Measurements from ENCODE around the gene SIRPA.
A peak's percentile ranks its signal among the peaks of the same experiment; 100 is the strongest.

Gene SIRPA

GRCh38 chr20:1870792-1871550 is 24.2 kb upstream of the SIRPA start:
- peak; percentile 72 for DNase-seq

DNA sequence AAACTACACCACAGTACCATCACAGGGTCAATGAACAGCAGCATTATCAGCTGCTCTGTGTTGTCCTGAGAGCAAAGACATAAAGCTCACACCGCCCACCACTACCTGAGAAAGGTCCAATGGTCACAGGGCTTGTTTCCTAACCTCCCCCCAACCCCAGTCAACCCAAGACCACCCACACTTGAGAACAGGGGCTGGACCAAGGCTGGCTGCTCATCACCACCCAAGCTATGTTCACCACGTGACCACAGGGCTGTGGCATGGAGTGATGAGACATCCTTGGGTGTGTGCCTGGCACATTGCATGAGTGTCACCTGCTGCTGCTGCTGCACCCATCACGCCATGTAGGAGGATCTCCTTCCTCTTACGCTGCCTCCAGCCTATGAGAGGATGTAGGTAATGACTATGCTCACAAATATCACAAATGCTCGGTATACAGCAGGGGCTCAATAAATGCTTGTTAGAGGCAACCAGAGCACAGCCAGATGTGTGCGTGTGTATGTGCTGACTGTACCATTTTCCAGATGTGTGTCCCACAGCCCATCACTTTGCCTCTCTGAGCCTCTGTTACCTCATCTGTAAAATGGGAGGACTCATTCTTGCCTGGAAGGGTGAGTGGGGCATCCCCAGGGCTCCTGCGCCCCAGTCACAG is 23.3 kb upstream of the SIRPA start:
- peak; percentile 49 for DNase-seq

- DNase-seq = no peak
Observed at GRCh38 chr20:1872459-1873097, 22.6 kb upstream of the SIRPA start.

DNA sequence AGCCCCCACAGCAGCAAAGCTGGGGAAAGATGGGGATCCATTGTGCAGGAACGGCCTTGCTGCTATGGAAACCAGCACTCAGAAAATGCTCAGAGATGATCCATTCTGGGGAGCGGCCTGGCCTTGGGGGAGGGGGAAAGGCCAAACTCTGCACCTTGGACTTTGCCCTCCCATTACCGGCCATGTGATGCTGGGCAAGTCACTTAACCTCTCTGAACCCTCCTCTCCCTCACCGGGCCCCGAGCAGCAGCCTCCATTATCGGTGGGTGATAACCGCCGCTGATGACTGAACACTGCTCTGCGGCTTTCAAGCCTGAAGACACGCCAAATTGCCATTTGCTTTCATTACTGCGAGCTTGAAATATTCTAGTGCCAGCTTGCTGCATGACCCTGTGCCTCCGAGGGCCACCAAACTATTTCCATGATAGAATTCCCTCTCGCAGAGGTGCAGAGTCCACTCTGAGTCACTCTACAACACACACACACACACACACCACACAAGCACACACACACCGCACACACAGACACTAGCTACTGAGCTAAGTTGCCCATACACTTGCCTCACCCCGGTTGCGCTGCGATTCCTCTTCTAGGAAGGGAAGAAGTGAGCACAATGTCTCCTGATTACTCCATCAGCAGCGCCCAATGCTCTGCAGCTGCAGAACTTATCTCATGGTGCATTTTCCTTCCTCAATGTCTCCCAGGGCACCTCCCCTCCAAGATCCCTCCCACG is 20.6 kb upstream of the SIRPA start:
- no peak for DNase-seq

DNA sequence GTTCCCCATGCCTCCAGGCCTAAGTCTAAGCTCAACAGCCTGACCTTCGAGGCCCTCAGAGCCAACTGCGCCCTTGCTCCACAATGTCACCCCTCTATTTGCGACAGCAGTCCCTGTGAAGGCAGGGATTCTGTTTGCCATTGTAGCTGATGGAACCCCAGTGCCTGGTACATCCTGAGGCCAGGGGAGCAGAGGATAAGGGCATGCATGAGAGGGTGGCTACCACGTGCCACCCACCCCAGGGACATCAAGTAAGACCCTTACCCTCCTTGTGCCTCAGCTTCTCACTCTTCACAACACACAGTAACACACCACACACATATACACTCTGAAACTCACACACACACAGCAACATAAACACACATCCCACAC is 20.0 kb upstream of the SIRPA start:
- DNase-seq = no peak

DNA sequence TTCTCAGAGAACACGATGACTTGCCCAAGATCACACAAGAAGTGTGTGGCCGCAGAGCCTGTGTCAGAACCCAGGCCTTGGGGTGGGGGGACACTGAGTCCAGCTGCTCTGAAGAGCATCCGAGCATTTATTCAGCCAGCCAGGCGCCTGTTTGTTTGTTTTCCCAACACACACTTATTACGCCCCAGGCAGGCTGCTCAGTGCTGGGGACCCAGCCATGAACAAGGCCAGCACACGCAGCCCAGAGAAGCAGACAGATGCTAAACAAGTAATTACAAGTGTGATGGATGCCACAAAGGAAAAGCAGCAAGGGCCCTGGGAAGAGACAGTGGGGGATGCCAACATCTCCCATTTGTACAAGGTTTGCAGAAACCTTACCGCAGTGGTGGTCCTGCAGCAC is 19.4 kb upstream of the SIRPA start:
- no peak for DNase-seq

- DNase-seq = peak; percentile 96
Observed at GRCh38 chr20:1876217-1876921, 18.8 kb upstream of the SIRPA start.

- DNase-seq = peak; percentile 18
Observed at GRCh38 chr20:1876975-1877608, 18.1 kb upstream of the SIRPA start.

DNA sequence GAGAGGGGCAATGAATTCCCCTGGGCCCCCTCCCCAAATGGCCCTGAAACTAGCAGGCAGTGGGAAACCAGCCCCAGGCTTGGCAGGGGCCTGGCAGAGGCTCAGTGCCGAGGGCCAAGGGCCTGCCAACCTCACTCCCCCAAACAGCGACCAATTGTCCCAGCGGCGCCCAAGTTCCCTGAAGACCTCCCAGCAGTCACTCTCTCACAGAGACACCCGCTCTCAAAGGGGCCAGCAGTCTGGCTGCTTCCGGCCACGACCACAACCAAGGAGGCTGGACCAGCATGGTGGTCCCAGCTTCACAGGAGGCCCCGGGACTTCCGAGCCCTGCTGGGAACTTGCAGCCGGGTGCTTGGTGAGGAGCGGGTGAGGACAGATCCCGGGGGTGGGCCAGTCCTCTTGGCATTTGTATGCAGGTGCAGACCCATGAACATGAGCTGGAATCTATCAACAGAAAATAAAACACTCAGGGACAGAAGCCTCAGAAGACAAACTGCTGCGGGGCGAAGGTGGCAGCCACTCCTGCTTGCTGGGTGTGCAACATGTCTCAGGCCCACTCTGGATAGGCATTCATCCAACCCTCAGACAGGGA is 17.5 kb upstream of the SIRPA start:
- DNase-seq = no peak

- DNase-seq = no peak
Observed at GRCh38 chr20:1879369-1879768, 15.8 kb upstream of the SIRPA start.

- no peak for DNase-seq
Observed at GRCh38 chr20:1879934-1880333, 15.3 kb upstream of the SIRPA start.

DNA sequence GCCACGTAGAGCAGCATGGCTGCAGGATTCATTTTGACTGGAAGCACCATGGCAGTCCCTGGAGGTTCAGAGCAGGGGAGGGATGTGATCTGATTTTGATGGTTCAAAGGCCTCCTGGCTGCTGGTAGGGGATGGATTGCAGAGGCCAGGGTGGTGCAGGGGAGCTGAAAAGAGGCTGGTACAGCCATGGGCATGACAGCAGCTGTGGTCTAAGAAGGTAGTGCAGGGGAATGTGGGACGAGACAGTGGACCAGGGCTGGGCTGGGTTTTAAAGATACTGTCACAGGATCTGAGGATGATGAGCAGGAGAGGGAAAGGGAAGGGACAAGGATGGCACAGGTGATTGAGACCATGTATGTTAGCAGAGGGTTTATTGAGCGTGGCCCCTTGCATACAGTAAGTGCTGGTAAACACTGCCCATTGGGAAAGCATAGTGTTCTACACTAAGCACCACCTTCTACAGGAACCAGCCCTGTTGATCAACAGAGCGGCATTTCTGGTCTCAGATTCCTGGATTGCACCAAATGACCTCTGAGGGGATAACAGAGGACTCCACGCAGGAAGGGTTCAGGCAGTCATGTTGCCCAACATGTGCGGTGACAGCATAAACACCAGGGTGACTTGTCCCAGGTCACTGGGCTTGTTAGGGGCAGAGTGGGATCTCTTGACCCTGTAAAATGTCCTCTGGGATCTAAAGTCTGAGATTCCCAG is 14.5 kb upstream of the SIRPA start:
- DNase-seq = no peak

GRCh38 chr20:1881240-1881835 is 13.9 kb upstream of the SIRPA start:
- no peak for DNase-seq

GRCh38 chr20:1882026-1882425 is 13.2 kb upstream of the SIRPA start:
- DNase-seq = no peak

DNA sequence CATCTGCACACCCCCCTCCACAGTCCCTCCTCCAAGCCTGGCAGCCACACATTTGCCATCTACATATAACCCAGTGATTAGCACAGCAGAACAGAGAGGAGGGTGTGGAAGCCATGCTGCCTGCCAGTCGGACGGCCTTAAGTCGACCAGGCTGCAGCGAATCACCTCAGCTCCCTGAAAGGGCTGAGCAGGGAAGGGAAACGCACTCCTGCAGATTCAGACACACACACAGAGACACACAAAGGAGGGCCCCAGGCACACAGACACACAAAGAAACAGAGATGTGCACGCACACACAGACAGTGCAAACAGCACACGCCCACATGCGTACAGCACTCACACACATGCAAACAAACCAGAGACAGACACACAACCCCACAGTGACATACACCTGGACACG is 11.2 kb upstream of the SIRPA start:
- DNase-seq = no peak

DNA sequence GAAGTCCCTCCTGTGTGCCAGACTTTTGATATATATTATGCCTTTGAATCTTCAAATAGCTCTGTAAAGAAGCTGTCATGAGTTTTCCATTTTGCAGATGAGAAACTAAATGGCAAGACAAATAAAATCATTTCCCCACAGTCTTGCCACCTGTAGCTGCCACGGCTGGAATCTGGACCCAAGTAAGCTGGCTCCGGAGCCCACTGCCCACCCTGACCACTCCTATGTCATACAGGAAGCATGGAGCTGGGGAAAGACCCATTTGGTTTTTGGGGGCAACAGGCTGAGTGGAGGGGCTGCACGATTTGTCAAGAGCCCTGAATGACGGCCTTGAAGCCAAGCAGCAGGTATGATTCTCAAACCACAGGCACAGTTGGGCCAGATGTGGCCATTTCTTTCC is 10.0 kb upstream of the SIRPA start:
- DNase-seq = no peak

- no peak for DNase-seq
Observed at GRCh38 chr20:1885940-1886693, 9.1 kb upstream of the SIRPA start.

GRCh38 chr20:1887321-1887720 is 7.9 kb upstream of the SIRPA start:
- DNase-seq = no peak

DNA sequence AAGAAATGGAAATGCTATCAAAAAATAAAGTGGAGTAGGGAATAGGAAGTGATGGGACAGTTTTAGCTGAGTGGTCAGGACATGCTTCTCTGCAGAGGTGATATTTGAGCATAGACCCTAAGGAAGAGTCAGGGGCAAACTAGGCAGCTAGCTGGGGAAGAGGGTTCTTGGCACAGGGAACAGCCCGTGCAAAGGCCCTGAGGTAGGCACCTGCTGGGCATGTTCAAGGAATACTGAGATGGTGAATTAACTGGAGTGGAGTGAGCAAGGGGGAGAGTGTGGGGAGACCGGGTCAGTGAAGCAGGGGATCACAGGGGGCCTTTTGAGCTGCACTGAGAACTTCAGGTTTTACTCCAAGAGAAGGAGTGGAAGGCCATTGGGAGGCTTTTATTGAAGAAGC is 7.5 kb upstream of the SIRPA start:
- no peak for DNase-seq

- DNase-seq = no peak
Observed at GRCh38 chr20:1888796-1889463, 6.3 kb upstream of the SIRPA start.

Measured in RPMI8226 (cell line).